NB4 (cell line): ENCODE measurements around the gene ROR2.

ENCODE experiments used
- DNase-seq: peaks from one replicate; pipeline ENCODE4 v3.0.0; 2010; ENCODE audit warnings: low read depth
- H3K4me3 ChIP-seq: one replicate; pipeline ENCODE4 v1.5.1; 2011; ENCODE audit warnings: mild to moderate bottlenecking, low read depth, low read length, moderate library complexity
- MYC ChIP-seq: IDR thresholded peaks from 2 replicates; pipeline ENCODE4 v1.6.1; 2011; ENCODE audit warnings: low read depth, low read length
- POLR2A ChIP-seq: IDR thresholded peaks from 2 replicates; pipeline ENCODE4 v1.6.1; 2011; ENCODE audit warnings: mild to moderate bottlenecking; ENCODE audit not compliant: insufficient read length; ENCODE audit errors: extremely low read depth
- TF ChIP-seq, protein P1 (sequence below): IDR thresholded peaks from 2 replicates; pipeline ENCODE4 v1.6.1; 2011; ENCODE audit warnings: low read depth, low read length
- TF ChIP-seq, protein P2 (sequence below): IDR thresholded peaks from one replicate; pipeline ENCODE4 v1.5.1; 2012; ENCODE audit warnings: low read depth, low read length

ROR2 gene

DNA sequence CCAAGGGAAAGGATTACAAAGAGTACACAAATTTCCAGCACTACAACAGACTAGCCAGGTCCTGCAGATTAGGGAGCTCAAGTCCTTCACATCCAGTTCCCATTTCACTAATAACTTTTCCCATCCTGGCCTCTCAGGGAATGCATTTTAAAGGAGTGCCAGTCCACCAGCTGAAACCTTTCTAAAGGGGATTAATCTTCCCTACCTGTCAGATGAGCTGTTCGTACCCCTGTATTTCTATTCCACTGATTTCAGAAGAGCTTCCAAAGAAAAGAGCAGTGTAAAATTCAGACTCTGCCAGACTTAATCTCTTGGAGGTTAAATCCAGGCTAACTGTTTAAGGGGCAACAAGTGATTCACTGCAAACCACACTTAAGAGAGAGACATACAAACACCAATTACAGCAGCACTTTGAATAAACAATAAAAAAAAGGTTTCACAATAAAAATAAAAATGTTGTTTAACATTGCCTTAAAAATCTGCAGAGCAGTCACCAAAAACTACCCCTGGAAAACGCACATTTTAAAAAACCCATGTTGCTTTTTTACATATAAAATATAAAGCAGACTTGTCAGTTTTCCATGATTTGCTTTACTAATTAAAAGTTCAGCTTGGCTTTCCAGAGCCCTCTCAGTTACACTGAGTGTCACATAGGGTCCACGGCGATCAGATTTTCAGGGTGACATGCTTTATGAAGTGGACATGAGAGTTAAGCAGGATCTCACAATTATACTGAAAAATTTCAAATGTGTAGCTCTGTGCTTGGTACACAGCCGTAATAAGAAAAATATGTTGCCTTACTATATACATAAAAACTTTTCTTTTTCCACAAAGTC is 3.2 kb downstream of the ROR2 start:
- H3K4me3 ChIP-seq, result no peak overlapping the region
- no peak for TF ChIP-seq MYC
- TF ChIP-seq, protein P1, sequence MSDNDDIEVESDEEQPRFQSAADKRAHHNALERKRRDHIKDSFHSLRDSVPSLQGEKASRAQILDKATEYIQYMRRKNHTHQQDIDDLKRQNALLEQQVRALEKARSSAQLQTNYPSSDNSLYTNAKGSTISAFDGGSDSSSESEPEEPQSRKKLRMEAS, result no peak

GRCh38 chr9:91946196-91946595 is 3.8 kb downstream of the ROR2 start:
- no peak overlapping the region for H3K4me3 ChIP-seq
- TF ChIP-seq, protein P1, result no peak
- TF ChIP-seq POLR2A (no peak), MYC (no peak)
- TF ChIP-seq, protein P2, sequence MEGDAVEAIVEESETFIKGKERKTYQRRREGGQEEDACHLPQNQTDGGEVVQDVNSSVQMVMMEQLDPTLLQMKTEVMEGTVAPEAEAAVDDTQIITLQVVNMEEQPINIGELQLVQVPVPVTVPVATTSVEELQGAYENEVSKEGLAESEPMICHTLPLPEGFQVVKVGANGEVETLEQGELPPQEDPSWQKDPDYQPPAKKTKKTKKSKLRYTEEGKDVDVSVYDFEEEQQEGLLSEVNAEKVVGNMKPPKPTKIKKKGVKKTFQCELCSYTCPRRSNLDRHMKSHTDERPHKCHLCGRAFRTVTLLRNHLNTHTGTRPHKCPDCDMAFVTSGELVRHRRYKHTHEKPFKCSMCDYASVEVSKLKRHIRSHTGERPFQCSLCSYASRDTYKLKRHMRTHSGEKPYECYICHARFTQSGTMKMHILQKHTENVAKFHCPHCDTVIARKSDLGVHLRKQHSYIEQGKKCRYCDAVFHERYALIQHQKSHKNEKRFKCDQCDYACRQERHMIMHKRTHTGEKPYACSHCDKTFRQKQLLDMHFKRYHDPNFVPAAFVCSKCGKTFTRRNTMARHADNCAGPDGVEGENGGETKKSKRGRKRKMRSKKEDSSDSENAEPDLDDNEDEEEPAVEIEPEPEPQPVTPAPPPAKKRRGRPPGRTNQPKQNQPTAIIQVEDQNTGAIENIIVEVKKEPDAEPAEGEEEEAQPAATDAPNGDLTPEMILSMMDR, result no peak
- no peak for DNase-seq

More for the DNA sequence above, 3.2 kb downstream of the ROR2 start:
- no peak for DNase-seq

- peak; percentile 22 for DNase-seq
- no peak overlapping the region for H3K4me3 ChIP-seq
- TF ChIP-seq, protein P2, result no peak
- TF ChIP-seq MYC (no peak), POLR2A (no peak)
- TF ChIP-seq, protein P1, result no peak
These were observed 4.5 kb downstream of the ROR2 start for GRCh38 chr9:91945277-91946085.

DNA sequence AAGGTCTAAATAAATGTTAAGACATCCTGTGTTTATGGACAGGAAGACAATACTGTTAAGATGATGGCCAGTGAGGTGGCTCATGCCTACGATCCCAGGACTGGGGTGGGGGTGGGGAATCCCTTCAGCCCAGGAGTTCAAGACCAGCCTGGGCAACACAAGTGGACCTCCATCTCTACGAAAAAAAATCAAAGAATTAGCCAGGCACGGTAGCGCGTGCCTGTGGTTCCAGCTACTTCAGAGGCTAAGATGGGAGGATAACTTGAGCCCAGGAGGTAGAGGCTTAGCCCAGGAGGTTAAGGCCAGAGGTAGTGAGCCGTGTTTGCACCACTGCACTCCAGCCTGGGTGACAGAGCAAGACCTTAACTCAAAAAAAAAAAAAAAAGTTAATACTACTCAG is 5.3 kb downstream of the ROR2 start:
- H3K4me3 ChIP-seq, result no peak overlapping the region
- TF ChIP-seq MYC (no peak), POLR2A (no peak)
- TF ChIP-seq, protein P1, result no peak
- TF ChIP-seq, protein P2, result no peak
- DNase-seq, result no peak

- DNase-seq, result peak; percentile 22
- H3K4me3 ChIP-seq, result no peak overlapping the region
- TF ChIP-seq POLR2A (no peak), MYC (no peak)
- TF ChIP-seq, protein P2, result no peak
- TF ChIP-seq, protein P1, result no peak
These were observed 6.3 kb downstream of the ROR2 start for GRCh38 chr9:91943478-91944470.
